Body of pancreas (tissue), 4 donors: ENCODE results near the gene ASB16.
"Not testable (repeated sequence)": the region's sequence is repeated elsewhere in the genome, so short reads cannot be mapped to it uniquely, and the experiment has no call there.

Source experiments
- POLR2A ChIP-seq, 3 donors: fragments of 450-650 bp; IDR thresholded peaks; one replicate each; pipeline ENCODE4 v1.6.1; 2016; ENCODE audit warnings: antibody characterized with exemption in 3 of 3, mild to moderate bottlenecking in 2 of 3
- TF ChIP-seq, protein P1 (sequence below), 7 experiments: fragments of 450-650 bp in 4 of 7; fragments of 200-600 bp in 3 of 7; sonication (generic) in 3 of 7; IDR thresholded peaks; one replicate each; pipeline ENCODE4 v1.5.1; 2016 to 2019; ENCODE audit warnings: antibody characterized with exemption in 7 of 7

DNA sequence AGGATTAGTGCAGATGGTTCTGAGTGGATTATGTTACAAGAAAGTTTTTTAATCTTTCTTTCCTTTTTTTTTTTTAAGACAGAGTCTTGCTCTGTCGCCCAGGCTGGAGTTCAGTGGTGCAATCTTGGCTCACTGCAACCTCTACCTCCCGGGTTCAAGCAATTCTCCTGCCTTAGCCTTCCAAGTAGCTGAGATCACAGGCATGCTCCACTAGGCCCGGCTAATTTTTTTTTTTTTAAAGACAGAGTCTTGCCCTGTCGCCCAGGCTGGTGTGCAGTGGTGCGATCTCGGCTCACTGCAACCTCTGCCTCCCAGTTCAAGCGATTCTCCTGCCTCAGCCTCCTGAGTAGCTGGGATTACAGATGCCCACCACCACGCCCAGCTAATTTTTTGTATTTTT is 26.6 kb upstream of the ASB16 start:
- TF ChIP-seq POLR2A (IDR thresholded peaks at IDR 0.05) = not testable (repeated sequence)
- TF ChIP-seq, protein P1, sequence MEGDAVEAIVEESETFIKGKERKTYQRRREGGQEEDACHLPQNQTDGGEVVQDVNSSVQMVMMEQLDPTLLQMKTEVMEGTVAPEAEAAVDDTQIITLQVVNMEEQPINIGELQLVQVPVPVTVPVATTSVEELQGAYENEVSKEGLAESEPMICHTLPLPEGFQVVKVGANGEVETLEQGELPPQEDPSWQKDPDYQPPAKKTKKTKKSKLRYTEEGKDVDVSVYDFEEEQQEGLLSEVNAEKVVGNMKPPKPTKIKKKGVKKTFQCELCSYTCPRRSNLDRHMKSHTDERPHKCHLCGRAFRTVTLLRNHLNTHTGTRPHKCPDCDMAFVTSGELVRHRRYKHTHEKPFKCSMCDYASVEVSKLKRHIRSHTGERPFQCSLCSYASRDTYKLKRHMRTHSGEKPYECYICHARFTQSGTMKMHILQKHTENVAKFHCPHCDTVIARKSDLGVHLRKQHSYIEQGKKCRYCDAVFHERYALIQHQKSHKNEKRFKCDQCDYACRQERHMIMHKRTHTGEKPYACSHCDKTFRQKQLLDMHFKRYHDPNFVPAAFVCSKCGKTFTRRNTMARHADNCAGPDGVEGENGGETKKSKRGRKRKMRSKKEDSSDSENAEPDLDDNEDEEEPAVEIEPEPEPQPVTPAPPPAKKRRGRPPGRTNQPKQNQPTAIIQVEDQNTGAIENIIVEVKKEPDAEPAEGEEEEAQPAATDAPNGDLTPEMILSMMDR (IDR thresholded peaks at IDR 0.05) = not testable (repeated sequence)
